ENCODE measurements around the gene ZNF134. TPM values are rescaled to one million over a fixed set of nuclear protein-coding genes. Genes with fewer than 3 reads are reported as not detected.

ZNF134 gene
- total RNA-seq, 2 donors from 2014 or later: 30.8 to 37.5 TPM

GRCh38 chr19:57583104-57583520 is 30.9 kb upstream of the ZNF134 start:
- peak overlapping the region; percentile 76 for H3K4me3 Mint-ChIP-seq
- no peaks in the 10 kb centered on the region for H3K27me3 ChIP-seq (ENCODE audit: control insufficient read depth, insufficient read depth, low read length, poor library complexity, severe bottlenecking)
- H3K9ac ChIP-seq (ENCODE audit: extremely low read depth, low read length, poor library complexity, severe bottlenecking): no peak overlapping the region
- peaks cover 23% of the 10 kb centered on the region for H3K27me3 Mint-ChIP-seq (ENCODE audit: insufficient read depth)
- 72 to 96% methylated on average over 6 to 21 of the region's 21 CpGs for WGBS, 2 experiments (ENCODE audit: insufficient coverage in 1 of 2, insufficient read length in 1 of 2)
- H3K36me3 ChIP-seq (ENCODE audit: control insufficient read depth, insufficient read depth, low read length): peaks cover 30% of the 10 kb centered on the region
- no peak overlapping the region for H3K27ac Mint-ChIP-seq
- no peak overlapping the region for H3K27ac ChIP-seq (ENCODE audit: low read depth, low read length)
- H3K9me3 ChIP-seq (ENCODE audit: control insufficient read depth, low read length): peaks cover 57% of the 10 kb centered on the region
- no peak for DNase-seq
- peaks cover 43% of the 10 kb centered on the region for H3K36me3 Mint-ChIP-seq (ENCODE audit: low read depth)
- peaks cover 6% of the 10 kb centered on the region for H3K4me1 ChIP-seq (ENCODE audit: control insufficient read depth, insufficient read depth, low read length)
- peaks cover 1% of the 10 kb centered on the region for H3K4me1 Mint-ChIP-seq
- H3K4me3 ChIP-seq (ENCODE audit: low read length): peak overlapping the region; percentile 94
- H3K9me3 Mint-ChIP-seq: peaks cover 91% of the 10 kb centered on the region
- no peak for TF ChIP-seq CTCF (conservative IDR thresholded peaks at IDR 0.05)

DNA sequence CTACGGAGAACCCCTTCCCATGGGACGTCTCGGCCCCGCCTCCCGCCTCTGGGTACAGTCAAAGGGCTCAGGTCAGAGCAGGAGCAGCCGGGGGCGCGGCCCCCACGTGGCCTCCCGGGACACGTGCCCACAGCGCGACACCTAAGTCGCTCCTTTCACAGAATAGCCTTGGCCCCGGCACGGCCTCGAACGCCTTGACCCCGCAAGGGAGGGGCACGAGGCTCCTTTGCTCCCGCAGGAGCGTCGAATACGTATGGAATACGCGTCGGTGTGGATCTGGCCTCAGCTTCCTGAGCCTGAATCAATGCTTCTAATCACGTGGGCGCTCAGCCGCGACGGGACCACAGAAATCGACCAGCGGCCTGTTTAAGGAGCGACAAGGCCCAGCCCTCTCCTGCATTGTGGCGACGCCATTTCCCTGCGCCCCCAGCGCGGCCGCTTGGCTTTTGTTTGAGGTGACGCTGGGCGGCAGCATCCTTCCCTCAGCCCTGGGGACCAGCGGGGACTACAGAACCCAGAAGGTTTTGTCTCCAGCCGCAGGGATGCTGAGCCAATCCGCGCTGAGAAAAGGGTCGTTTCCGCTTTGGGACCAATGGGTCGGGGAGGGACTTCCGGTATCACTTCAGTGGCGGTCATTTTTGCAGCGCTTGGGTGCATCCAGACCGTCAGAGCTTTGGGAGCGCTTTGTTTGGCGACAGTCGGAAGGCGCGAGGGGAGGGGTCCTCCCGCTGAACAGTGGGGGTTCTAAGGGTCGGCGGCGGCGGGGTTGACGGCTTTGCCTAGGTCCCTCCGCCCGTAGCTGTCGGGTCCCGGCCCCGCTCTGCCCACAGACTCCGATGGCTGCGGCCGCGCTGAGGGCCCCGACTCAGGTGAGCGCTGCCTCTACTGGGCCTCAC is 30.3 kb upstream of the ZNF134 start, which contains the start of gene ZIK1:
TSS of gene ZIK1 (plus strand) at position 625 of the 896 bp plus-strand sequence. CDS start at position 837, 212 bp downstream.
- peak within 1 kb of the TSS; percentile 94 for H3K4me3 ChIP-seq (ENCODE audit: low read length)
- H3K9me3 ChIP-seq (ENCODE audit: control insufficient read depth, low read length): peaks cover 63% of the 10 kb centered on the region
- H3K4me1 ChIP-seq (ENCODE audit: control insufficient read depth, insufficient read depth, low read length): peaks cover 6% of the 10 kb centered on the region
- 3 to 5% methylated on average over 35 to 76 of the region's 76 CpGs for WGBS, 2 experiments (ENCODE audit: insufficient coverage in 1 of 2, insufficient read length in 1 of 2)
- H3K27ac Mint-ChIP-seq: peak within 1 kb of the TSS; percentile 75
- DNase-seq: peak; percentile 98
- H3K4me1 Mint-ChIP-seq: peaks cover 1% of the 10 kb centered on the region
- peak within 1 kb of the TSS; percentile 76 for H3K4me3 Mint-ChIP-seq
- H3K27me3 Mint-ChIP-seq (ENCODE audit: insufficient read depth): peaks cover 23% of the 10 kb centered on the region
- peak within 1 kb of the TSS; percentile 76 for H3K27ac ChIP-seq (ENCODE audit: low read depth, low read length)
- H3K27me3 ChIP-seq (ENCODE audit: control insufficient read depth, insufficient read depth, low read length, poor library complexity, severe bottlenecking): no peaks in the 10 kb centered on the region
- peak; percentile 33 for TF ChIP-seq CTCF (conservative IDR thresholded peaks at IDR 0.05)
- peak within 1 kb of the TSS; percentile 50 for H3K9ac ChIP-seq (ENCODE audit: extremely low read depth, low read length, poor library complexity, severe bottlenecking)
- peaks cover 36% of the 10 kb centered on the region for H3K36me3 ChIP-seq (ENCODE audit: control insufficient read depth, insufficient read depth, low read length)
- peaks cover 93% of the 10 kb centered on the region for H3K9me3 Mint-ChIP-seq
- H3K36me3 Mint-ChIP-seq (ENCODE audit: low read depth): peaks cover 48% of the 10 kb centered on the region

DNA sequence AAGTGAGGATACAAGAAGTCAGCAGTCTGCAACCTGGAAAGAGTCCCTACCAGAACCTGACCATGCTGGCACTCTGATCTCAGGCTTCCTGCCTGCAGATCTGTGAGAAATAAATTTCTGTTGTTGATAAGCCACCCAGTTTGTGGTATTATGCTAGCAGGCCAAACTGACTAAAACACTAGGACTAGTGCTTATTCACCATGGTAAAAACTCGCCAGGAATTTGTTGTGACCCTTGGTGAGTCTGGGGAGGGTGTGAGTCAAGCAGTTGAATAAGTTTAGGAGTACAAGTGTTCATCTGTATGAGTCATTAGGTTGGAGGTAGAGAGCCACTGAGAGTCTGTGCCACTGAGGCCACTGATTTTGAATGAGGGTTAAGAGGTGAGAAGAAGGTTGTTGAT is 26.5 kb upstream of the ZNF134 start:
- peaks cover 96% of the 10 kb centered on the region for H3K9me3 Mint-ChIP-seq
- H3K27ac Mint-ChIP-seq: no peak overlapping the region
- H3K27ac ChIP-seq (ENCODE audit: low read depth, low read length): no peak overlapping the region
- H3K36me3 ChIP-seq (ENCODE audit: control insufficient read depth, insufficient read depth, low read length): peaks cover 74% of the 10 kb centered on the region
- no peak for TF ChIP-seq CTCF (conservative IDR thresholded peaks at IDR 0.05)
- H3K4me1 Mint-ChIP-seq: peaks cover 1% of the 10 kb centered on the region
- peaks cover 9% of the 10 kb centered on the region for H3K27me3 Mint-ChIP-seq (ENCODE audit: insufficient read depth)
- H3K27me3 ChIP-seq (ENCODE audit: control insufficient read depth, insufficient read depth, low read length, poor library complexity, severe bottlenecking): no peaks in the 10 kb centered on the region
- H3K36me3 Mint-ChIP-seq (ENCODE audit: low read depth): peaks cover 82% of the 10 kb centered on the region
- 93 to 100% methylated on average over 1 of the region's 1 CpG for WGBS, 2 experiments (ENCODE audit: insufficient coverage in 1 of 2, insufficient read length in 1 of 2)
- peak overlapping the region; percentile 61 for H3K4me3 ChIP-seq (ENCODE audit: low read length)
- H3K9ac ChIP-seq (ENCODE audit: extremely low read depth, low read length, poor library complexity, severe bottlenecking): no peak overlapping the region
- peaks cover 86% of the 10 kb centered on the region for H3K9me3 ChIP-seq (ENCODE audit: control insufficient read depth, low read length)
- DNase-seq: no peak
- H3K4me3 Mint-ChIP-seq: no peak overlapping the region
- H3K4me1 ChIP-seq (ENCODE audit: control insufficient read depth, insufficient read depth, low read length): peaks cover 6% of the 10 kb centered on the region
